ENCODE results near the gene SHISA6. TPM values are rescaled to one million over a fixed set of nuclear protein-coding genes. Genes with fewer than 3 reads are reported as not detected.

SHISA6 gene
- total RNA-seq, 2 donors from 2014 or later, result not detected

GRCh38 chr17:11276486-11276885, 35.5 kb downstream of the SHISA6 start:
- no peaks in the 10 kb centered on the region for H3K9me3 ChIP-seq (ENCODE audit: control insufficient read depth, low read length, poor library complexity, severe bottlenecking)
- no peak overlapping the region for H3K4me3 Mint-ChIP-seq
- H3K4me1 Mint-ChIP-seq, result no peaks in the 10 kb centered on the region
- H3K27me3 Mint-ChIP-seq, result no peaks in the 10 kb centered on the region
- DNase-seq (no peak), ATAC-seq (no peak)
- H3K27ac Mint-ChIP-seq, result no peak overlapping the region
- no peaks in the 10 kb centered on the region for H3K36me3 Mint-ChIP-seq (ENCODE audit: low read depth)

GRCh38 chr17:11278186-11278991, 37.4 kb downstream of the SHISA6 start:
- Mint-ChIP-seq H3K4me1 (no peaks in the 10 kb centered on the region), H3K4me3 (no peak overlapping the region), H3K36me3 (ENCODE audit: low read depth) (no peaks in the 10 kb centered on the region), H3K27me3 (no peaks in the 10 kb centered on the region), H3K27ac (no peak overlapping the region)
- H3K9me3 ChIP-seq (ENCODE audit: control insufficient read depth, low read length, poor library complexity, severe bottlenecking), result no peaks in the 10 kb centered on the region
- ATAC-seq (no peak), DNase-seq (no peak)

GRCh38 chr17:11278992-11279270, 37.9 kb downstream of the SHISA6 start:
- Mint-ChIP-seq H3K4me3 (no peak overlapping the region), H3K27me3 (no peaks in the 10 kb centered on the region), H3K27ac (no peak overlapping the region), H3K4me1 (no peaks in the 10 kb centered on the region), H3K36me3 (ENCODE audit: low read depth) (no peaks in the 10 kb centered on the region)
- DNase-seq (no peak), ATAC-seq (no peak)
- H3K9me3 ChIP-seq (ENCODE audit: control insufficient read depth, low read length, poor library complexity, severe bottlenecking), result no peaks in the 10 kb centered on the region

GRCh38 chr17:11279776-11280344, 38.8 kb downstream of the SHISA6 start:
- Mint-ChIP-seq H3K27ac (no peak overlapping the region), H3K4me3 (no peak overlapping the region), H3K36me3 (ENCODE audit: low read depth) (no peaks in the 10 kb centered on the region), H3K4me1 (no peaks in the 10 kb centered on the region), H3K27me3 (no peaks in the 10 kb centered on the region)
- ATAC-seq (no peak), DNase-seq (no peak)
- no peaks in the 10 kb centered on the region for H3K9me3 ChIP-seq (ENCODE audit: control insufficient read depth, low read length, poor library complexity, severe bottlenecking)

- Mint-ChIP-seq H3K4me1 (no peaks in the 10 kb centered on the region), H3K36me3 (ENCODE audit: low read depth) (no peaks in the 10 kb centered on the region), H3K27ac (no peak overlapping the region), H3K27me3 (no peaks in the 10 kb centered on the region), H3K4me3 (no peak overlapping the region)
- ATAC-seq, result no peak
- DNase-seq, result no peak
- no peaks in the 10 kb centered on the region for H3K9me3 ChIP-seq (ENCODE audit: control insufficient read depth, low read length, poor library complexity, severe bottlenecking)
Measured at GRCh38 chr17:11282586-11282985, 41.6 kb downstream of the SHISA6 start.

GRCh38 chr17:11284811-11285210, 43.8 kb downstream of the SHISA6 start:
- Mint-ChIP-seq H3K27me3 (no peaks in the 10 kb centered on the region), H3K27ac (no peak overlapping the region), H3K36me3 (ENCODE audit: low read depth) (no peaks in the 10 kb centered on the region), H3K4me1 (no peaks in the 10 kb centered on the region), H3K4me3 (no peak overlapping the region)
- ATAC-seq, result no peak
- no peak for DNase-seq
- H3K9me3 ChIP-seq (ENCODE audit: control insufficient read depth, low read length, poor library complexity, severe bottlenecking), result no peaks in the 10 kb centered on the region

- no peak for DNase-seq
- Mint-ChIP-seq H3K4me1 (no peaks in the 10 kb centered on the region), H3K36me3 (ENCODE audit: low read depth) (no peaks in the 10 kb centered on the region), H3K4me3 (no peak overlapping the region), H3K27me3 (no peaks in the 10 kb centered on the region), H3K27ac (no peak overlapping the region)
- no peak for ATAC-seq
- no peaks in the 10 kb centered on the region for H3K9me3 ChIP-seq (ENCODE audit: control insufficient read depth, low read length, poor library complexity, severe bottlenecking)
Measured at GRCh38 chr17:11285946-11286345, 44.9 kb downstream of the SHISA6 start.

- ATAC-seq (no peak), DNase-seq (no peak)
- Mint-ChIP-seq H3K27me3 (no peaks in the 10 kb centered on the region), H3K27ac (no peak overlapping the region), H3K4me3 (no peak overlapping the region), H3K4me1 (no peaks in the 10 kb centered on the region), H3K36me3 (ENCODE audit: low read depth) (no peaks in the 10 kb centered on the region)
- no peaks in the 10 kb centered on the region for H3K9me3 ChIP-seq (ENCODE audit: control insufficient read depth, low read length, poor library complexity, severe bottlenecking)
Measured at GRCh38 chr17:11287791-11288190, 46.8 kb downstream of the SHISA6 start.

- Mint-ChIP-seq H3K27me3 (no peaks in the 10 kb centered on the region), H3K4me1 (no peaks in the 10 kb centered on the region), H3K36me3 (ENCODE audit: low read depth) (no peaks in the 10 kb centered on the region), H3K4me3 (no peak overlapping the region), H3K27ac (no peak overlapping the region)
- DNase-seq, result no peak
- no peaks in the 10 kb centered on the region for H3K9me3 ChIP-seq (ENCODE audit: control insufficient read depth, low read length, poor library complexity, severe bottlenecking)
- no peak for ATAC-seq
Measured at GRCh38 chr17:11290814-11291213, 49.8 kb downstream of the SHISA6 start.

GRCh38 chr17:11292491-11292890, 51.5 kb downstream of the SHISA6 start:
- no peak overlapping the region for H3K27ac Mint-ChIP-seq
- H3K4me3 Mint-ChIP-seq, result no peak overlapping the region
- no peaks in the 10 kb centered on the region for H3K36me3 Mint-ChIP-seq (ENCODE audit: low read depth)
- ATAC-seq, result no peak
- no peaks in the 10 kb centered on the region for H3K4me1 Mint-ChIP-seq
- no peak for DNase-seq
- H3K27me3 Mint-ChIP-seq, result no peaks in the 10 kb centered on the region
- no peaks in the 10 kb centered on the region for H3K9me3 ChIP-seq (ENCODE audit: control insufficient read depth, low read length, poor library complexity, severe bottlenecking)

GRCh38 chr17:11293480-11293879, 52.5 kb downstream of the SHISA6 start:
- ATAC-seq, result no peak
- no peak for DNase-seq
- Mint-ChIP-seq H3K27ac (no peak overlapping the region), H3K36me3 (ENCODE audit: low read depth) (no peaks in the 10 kb centered on the region), H3K4me3 (no peak overlapping the region), H3K27me3 (no peaks in the 10 kb centered on the region), H3K4me1 (no peaks in the 10 kb centered on the region)
- H3K9me3 ChIP-seq (ENCODE audit: control insufficient read depth, low read length, poor library complexity, severe bottlenecking), result no peaks in the 10 kb centered on the region

GRCh38 chr17:11294826-11295225, 53.8 kb downstream of the SHISA6 start:
- no peaks in the 10 kb centered on the region for H3K4me1 Mint-ChIP-seq
- no peak for ATAC-seq
- H3K36me3 Mint-ChIP-seq (ENCODE audit: low read depth), result no peaks in the 10 kb centered on the region
- no peaks in the 10 kb centered on the region for H3K27me3 Mint-ChIP-seq
- no peak overlapping the region for H3K4me3 Mint-ChIP-seq
- no peak overlapping the region for H3K27ac Mint-ChIP-seq
- H3K9me3 ChIP-seq (ENCODE audit: control insufficient read depth, low read length, poor library complexity, severe bottlenecking), result no peaks in the 10 kb centered on the region
- no peak for DNase-seq

GRCh38 chr17:11296994-11297393, 56.0 kb downstream of the SHISA6 start:
- ATAC-seq, result no peak
- Mint-ChIP-seq H3K27me3 (no peaks in the 10 kb centered on the region), H3K36me3 (ENCODE audit: low read depth) (no peaks in the 10 kb centered on the region), H3K4me3 (no peak overlapping the region), H3K4me1 (no peaks in the 10 kb centered on the region), H3K27ac (no peak overlapping the region)
- no peak for DNase-seq
- H3K9me3 ChIP-seq (ENCODE audit: control insufficient read depth, low read length, poor library complexity, severe bottlenecking), result no peaks in the 10 kb centered on the region

GRCh38 chr17:11298401-11298800, 57.4 kb downstream of the SHISA6 start:
- Mint-ChIP-seq H3K27me3 (no peaks in the 10 kb centered on the region), H3K4me3 (no peak overlapping the region), H3K4me1 (no peaks in the 10 kb centered on the region), H3K27ac (no peak overlapping the region), H3K36me3 (ENCODE audit: low read depth) (no peaks in the 10 kb centered on the region)
- H3K9me3 ChIP-seq (ENCODE audit: control insufficient read depth, low read length, poor library complexity, severe bottlenecking), result no peaks in the 10 kb centered on the region
- no peak for DNase-seq
- ATAC-seq, result no peak

All from T-helper 17 cell (primary cell).